Heart right ventricle (tissue), 16 donors: ENCODE results near the gene OR52A1. TPM values are rescaled to one million over a fixed set of nuclear protein-coding genes. Genes with fewer than 3 reads are reported as not detected.
"Not testable (repeated sequence)": the region's sequence is repeated elsewhere in the genome, so short reads cannot be mapped to it uniquely, and the experiment has no call there.

Source experiments
- ATAC-seq, 8 donors: fragments of 200-7000 bp; cut with Tn5 transposase; one replicate each; pipeline ENCODE4 v1.9.1; 2020; ENCODE audit warnings: mild to moderate bottlenecking in 8 of 8, moderate library complexity in 8 of 8, moderate number of reproducible peaks in 1 of 8
- DNase-seq, 2 donors: peaks; one replicate each; pipeline ENCODE4 v3.0.0-alpha.2; 2020
- H3K27ac ChIP-seq, 10 donors: fragments of 200-600 bp; sonication (generic) in 2 of 10; one replicate each; pipeline versions ENCODE4 v1.5.0 to v1.8.0; 2020 to 2022; ENCODE audit warnings: mild to moderate bottlenecking in 3 of 10
- H3K27me3 ChIP-seq, 7 donors: fragments of 200-600 bp; one replicate each; pipeline ENCODE4 v1.8.0; 2021 to 2022; ENCODE audit warnings: mild to moderate bottlenecking in 2 of 7
- H3K36me3 ChIP-seq, 9 donors: fragments of 200-600 bp; sonication (generic) in 1 of 9; one replicate each; pipeline versions ENCODE4 v1.5.0 to v1.8.0; 2020 to 2022; ENCODE audit warnings: mild to moderate bottlenecking in 2 of 9
- H3K4me1 ChIP-seq, 9 donors: fragments of 200-600 bp; sonication (generic) in 1 of 9; one replicate each; pipeline versions ENCODE4 v1.5.0 to v1.8.0; 2020 to 2022; ENCODE audit warnings: mild to moderate bottlenecking in 4 of 9
- H3K4me3 ChIP-seq, 10 donors: fragments of 200-600 bp; sonication (generic) in 2 of 10; one replicate each; pipeline versions ENCODE4 v1.5.0 to v1.8.0; 2020 to 2022; ENCODE audit warnings: mild to moderate bottlenecking in 7 of 10, moderate library complexity in 2 of 10
- H3K9me3 ChIP-seq, 11 donors: fragments of 200-600 bp in 10 of 11; sonication (generic) in 2 of 11; one replicate each; pipeline versions ENCODE4 v1.5.0 to v1.8.0; 2013 to 2022; ENCODE audit warnings: mild to moderate bottlenecking in 2 of 11, control low read depth in 1 of 11, moderate library complexity in 1 of 11
- WGBS, 2 donors: extraction: QIAGEN DNeasy Blood & Tissue Kit; methylation state at CpG; one replicate each; pipeline ENCODE4 v1.1.7; 2013; ENCODE audit warnings: inconsistent platforms in 1 of 2; 5-methylcytosine and 5-hydroxymethylcytosine counted together
- intact Hi-C, 10 donors: fragments of 100-400 bp; cut with DNase I; formaldehyde crosslinking; loops; one replicate each; pipeline versions ENCODE4 v1.11.1 to v1.14.2; 2022
- polyA plus RNA-seq, 2 donors: library from polyadenylated mRNA; stranded (reverse); fragments of 200-250 nt; gene quantifications; one replicate each; pipeline ENCODE4 v1.2.3, GENCODE V29; 2013
- total RNA-seq, 10 donors: library from RNA; stranded (reverse); fragmentation: NEBNext Ultra II Directional in 3 of 10; extraction: Animal tissue kit (Norgen Biotek cat#: 25700) in 3 of 10; gene quantifications; one replicate each; pipeline versions ENCODE4 v1.2.1 to v1.2.4, GENCODE V29; 2021 to 2023
- TF ChIP-seq, protein P1 (sequence below), 9 donors: fragments of 200-600 bp; sonication (generic) in 2 of 9; IDR thresholded peaks; one replicate each; pipeline versions ENCODE4 v1.5.0 to v1.8.0; 2021 to 2022; ENCODE audit warnings: antibody characterized with exemption in 9 of 9, mild to moderate bottlenecking in 5 of 9, moderate library complexity in 1 of 9
- donor health status: Arrhythmogenic right ventricular cardiomyopathy.
- donor health status: ischemic (EF 13 %, LVEDD 7.1; RV severe dilation, severe dysfunction).
- donor health status: healthy with polysubstance abuse.
- donor health status: DM: no; HTN: yes; CAD: no.
- donor health status: DM: no; HTN: no; CAD: no.
- donor health status: ischemic (EF 25% LVEDD 6.9; RV normal size, moderate dysfunction).
- donor health status: ischemic (EF 25% LVEDD 5.7; RV mildly dilated, moderate dysfunction).
- donor health status: healthy.
- donor health status: DM: yes; HTN: yes; CAD: no.
- donor health status: Ischemic cardiomyopathy.
- donor health status: ischemic (EF 35%, LVEDD 5.7; RV mildly dilated, moderate dysfunction).
- donor health status: nonischemic (EF 11% LVEDD 7.7; RV severe dilation, severe dysfunction).
- donor health status: DM: yes; HTN: yes; CAD: no.
- donor health status: PGD.
- donor health status: ischemic (EF 29% LVEDD 5.4; RV normal size, mild dysfunction).
- donor health status: nonischemic (EF 23%, LVEDD 6.1; RV moderate dilation, normal function).

Gene OR52A1
- total and polyA plus RNA-seq, 12 donors = not detected

DNA sequence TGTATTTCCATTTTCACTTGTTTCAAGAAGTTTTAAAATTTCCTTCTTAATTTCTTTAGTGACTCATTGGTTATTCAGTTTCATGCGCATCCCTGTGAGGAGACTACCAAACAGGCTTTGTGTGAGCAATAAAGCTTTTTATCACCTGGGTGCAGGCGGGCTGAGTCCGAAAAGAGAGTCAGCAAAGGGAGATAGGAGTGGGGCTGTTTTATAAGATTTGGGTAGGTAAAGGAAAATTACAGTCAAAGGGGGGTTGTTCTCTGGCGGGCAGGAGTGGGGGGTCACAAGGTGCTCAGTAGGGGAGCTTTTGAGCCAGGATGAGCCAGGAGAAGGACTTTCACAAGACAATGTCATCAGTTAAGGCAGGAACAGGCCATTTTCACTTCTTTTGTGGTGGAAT, 5.7 kb upstream of the OR52A1 start:
- H3K27ac ChIP-seq, H3K9me3 ChIP-seq, H3K4me1 ChIP-seq, H3K4me3 ChIP-seq, intact Hi-C loops, H3K36me3 ChIP-seq, DNase-seq, ATAC-seq, H3K27me3 ChIP-seq: not testable (repeated sequence)
- WGBS, 2 donors = 74 to 78% methylated on average over 4 of the region's 4 CpGs

DNA sequence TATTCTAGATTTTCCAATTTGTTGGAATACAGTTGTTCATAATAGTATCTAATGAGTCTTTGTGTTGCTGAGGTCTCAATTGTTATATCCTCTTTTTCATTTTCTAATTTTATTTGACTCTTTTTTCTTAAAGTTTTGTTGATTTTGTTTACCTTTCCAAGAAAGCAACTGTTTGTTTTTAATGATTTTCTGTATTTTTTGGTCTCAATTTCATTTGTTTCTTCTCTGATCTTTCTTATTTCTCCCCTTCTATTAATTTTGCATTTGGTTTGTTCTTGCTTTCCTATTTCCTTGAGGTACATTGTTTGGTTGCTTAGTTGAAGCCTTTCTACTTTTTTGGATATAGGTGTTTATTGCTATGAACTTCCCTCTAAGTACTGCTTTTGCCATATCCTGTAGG, 5.2 kb upstream of the OR52A1 start:
- no peaks in the 10 kb centered on the region for H3K4me1 ChIP-seq
- ATAC-seq = no peak

DNA sequence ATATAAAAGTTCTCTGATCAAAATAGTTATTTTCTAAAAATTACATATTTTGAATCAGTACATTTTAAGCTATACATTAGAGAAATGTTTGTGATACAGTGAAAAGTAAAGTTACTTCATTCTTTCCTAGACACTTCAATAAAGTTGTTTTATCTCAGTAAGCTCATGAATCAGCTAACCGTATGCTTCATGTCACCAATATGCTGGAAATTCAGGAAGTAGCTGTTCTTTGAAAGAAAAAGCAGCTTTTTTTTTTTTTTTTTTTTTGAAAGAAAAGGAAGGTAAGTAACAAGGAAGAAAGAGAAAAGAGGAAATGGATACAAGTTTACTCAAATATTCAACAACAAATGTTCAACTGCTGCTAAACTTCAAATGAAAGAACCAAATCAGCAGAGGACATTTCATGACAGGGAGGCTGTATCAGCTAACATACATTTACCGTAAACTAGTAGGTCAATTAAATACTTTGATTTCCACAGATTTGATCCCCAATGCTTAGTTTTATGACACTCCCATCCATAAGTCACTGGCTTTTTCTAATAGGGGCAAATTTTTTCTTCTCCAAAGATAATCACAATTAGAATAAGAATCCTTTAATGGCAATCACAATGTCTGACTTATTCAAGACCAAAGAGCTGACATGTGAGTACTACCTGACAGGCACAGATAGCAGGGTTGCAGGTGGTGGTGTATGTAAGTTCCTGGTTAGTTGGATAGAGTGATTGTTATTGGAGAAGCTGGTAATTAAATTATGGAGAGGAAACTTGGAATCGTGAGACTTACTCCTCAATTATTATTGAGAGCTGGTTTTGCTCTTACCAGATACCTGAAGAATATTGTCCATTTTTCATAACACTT, 754 bp downstream of the OR52A1 start:
- Histone ChIP-seq H3K9me3 (no peaks in the 10 kb centered on the region), H3K27me3 (no peaks in the 10 kb centered on the region), H3K4me3 (no peak overlapping the region), H3K4me1 (no peaks in the 10 kb centered on the region), H3K36me3 (no peaks in the 10 kb centered on the region), H3K27ac (no peak overlapping the region)
- 64 to 71% methylated on average over 3 of the region's 3 CpGs for WGBS, 2 donors
- DNase-seq (no peak), ATAC-seq (no peak)
- intact Hi-C loops = no loop called here
- TF ChIP-seq, protein P1, sequence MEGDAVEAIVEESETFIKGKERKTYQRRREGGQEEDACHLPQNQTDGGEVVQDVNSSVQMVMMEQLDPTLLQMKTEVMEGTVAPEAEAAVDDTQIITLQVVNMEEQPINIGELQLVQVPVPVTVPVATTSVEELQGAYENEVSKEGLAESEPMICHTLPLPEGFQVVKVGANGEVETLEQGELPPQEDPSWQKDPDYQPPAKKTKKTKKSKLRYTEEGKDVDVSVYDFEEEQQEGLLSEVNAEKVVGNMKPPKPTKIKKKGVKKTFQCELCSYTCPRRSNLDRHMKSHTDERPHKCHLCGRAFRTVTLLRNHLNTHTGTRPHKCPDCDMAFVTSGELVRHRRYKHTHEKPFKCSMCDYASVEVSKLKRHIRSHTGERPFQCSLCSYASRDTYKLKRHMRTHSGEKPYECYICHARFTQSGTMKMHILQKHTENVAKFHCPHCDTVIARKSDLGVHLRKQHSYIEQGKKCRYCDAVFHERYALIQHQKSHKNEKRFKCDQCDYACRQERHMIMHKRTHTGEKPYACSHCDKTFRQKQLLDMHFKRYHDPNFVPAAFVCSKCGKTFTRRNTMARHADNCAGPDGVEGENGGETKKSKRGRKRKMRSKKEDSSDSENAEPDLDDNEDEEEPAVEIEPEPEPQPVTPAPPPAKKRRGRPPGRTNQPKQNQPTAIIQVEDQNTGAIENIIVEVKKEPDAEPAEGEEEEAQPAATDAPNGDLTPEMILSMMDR (IDR thresholded peaks at IDR 0.05) = no peak

More for the DNA sequence above, 5.2 kb upstream of the OR52A1 start:
- H3K27ac ChIP-seq = no peak overlapping the region
- no peaks in the 10 kb centered on the region for H3K9me3 ChIP-seq
- DNase-seq = no peak
- H3K4me3 ChIP-seq = no peak overlapping the region
- intact Hi-C loops = no loop called here
- H3K36me3 ChIP-seq = no peaks in the 10 kb centered on the region
- H3K27me3 ChIP-seq = no peaks in the 10 kb centered on the region
- TF ChIP-seq, protein P1 (IDR thresholded peaks at IDR 0.05) = no peak

DNA sequence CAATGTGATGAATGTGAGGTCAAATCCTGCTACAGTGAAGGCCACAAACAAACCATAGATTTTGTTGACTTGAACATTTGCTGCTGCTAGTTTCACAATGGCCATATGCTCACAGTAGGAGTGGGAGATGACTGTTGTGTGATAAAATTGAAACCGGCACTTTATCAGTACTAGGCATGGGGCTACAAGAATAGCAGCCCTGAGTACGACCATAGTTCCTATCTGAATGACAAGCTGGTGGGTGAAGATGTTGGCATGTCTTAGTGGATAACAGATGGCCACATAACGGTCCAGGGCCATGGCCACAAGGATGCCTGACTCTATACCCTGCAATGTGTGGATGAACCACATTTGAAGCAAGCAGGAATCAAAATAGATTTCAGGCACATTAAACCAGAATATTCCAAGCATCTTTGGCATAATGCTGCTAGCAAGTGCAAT, 2.8 kb downstream of the OR52A1 start:
- DNase-seq (no peak), ATAC-seq (no peak)
- no peaks in the 10 kb centered on the region for H3K9me3 ChIP-seq
- H3K4me3 ChIP-seq = no peak overlapping the region
- no peaks in the 10 kb centered on the region for H3K36me3 ChIP-seq
- TF ChIP-seq, protein P1 (IDR thresholded peaks at IDR 0.05) = no peak
- H3K27ac ChIP-seq = no peak overlapping the region
- no peaks in the 10 kb centered on the region for H3K27me3 ChIP-seq
- no peaks in the 10 kb centered on the region for H3K4me1 ChIP-seq
- WGBS, 2 donors = 17 to 24% methylated on average over 3 of the region's 3 CpGs
- intact Hi-C loops = no loop called here

DNA sequence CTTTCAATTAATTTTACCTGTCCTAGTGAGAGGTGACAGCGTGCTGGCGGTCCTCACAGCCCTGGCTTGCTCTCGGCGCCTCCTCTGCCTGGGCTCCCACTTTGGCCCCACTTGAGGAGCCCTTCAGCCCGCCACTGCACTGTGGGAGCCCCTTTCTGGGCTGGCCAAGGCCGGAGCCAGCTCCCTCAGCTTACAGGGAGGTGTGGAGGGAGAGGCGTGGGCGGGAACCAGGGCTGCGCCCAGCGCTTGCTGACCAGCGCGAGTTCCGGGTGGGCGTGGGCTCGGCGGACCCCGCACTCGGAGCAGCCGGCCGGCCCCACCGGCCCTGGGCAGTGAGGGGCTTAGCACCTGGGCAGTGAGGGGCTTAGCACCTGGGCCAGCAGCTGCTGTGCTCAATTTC, 10.4 kb downstream of the OR52A1 start:
- H3K36me3 ChIP-seq, intact Hi-C loops, H3K27ac ChIP-seq, H3K4me1 ChIP-seq, H3K4me3 ChIP-seq, H3K9me3 ChIP-seq, DNase-seq, ATAC-seq, H3K27me3 ChIP-seq: not testable (repeated sequence)
- 93% methylated on average over 21 of the region's 21 CpGs for WGBS, 2 donors
